Measurements from ENCODE around the gene TAS2R42.

TAS2R42 gene

DNA sequence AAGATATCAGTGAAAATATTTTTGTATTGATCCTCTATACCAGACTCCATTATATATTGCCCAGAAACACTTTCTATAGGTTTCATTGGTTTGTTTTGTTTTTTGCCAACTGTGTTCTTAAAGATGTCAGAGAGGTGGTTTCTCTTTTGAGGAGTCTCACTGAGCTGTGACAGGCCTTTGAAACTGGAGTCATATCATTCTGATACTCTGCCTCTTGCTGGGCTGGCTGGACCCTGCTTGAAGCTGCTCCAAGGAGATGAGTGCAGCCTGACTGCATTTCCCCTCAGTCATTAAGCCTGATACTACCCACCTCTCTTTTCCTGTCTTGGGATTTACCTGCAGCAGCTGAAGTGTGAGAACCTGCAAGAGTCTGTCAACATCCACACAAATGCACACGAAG lies 35.9 kb downstream of the TAS2R42 start:
- Histone ChIP-seq H2AK5ac (ENCODE audit: low read length, severe bottlenecking) (no peak overlapping the region), H3K4ac (ENCODE audit: low read depth in 1 of 2, low read length in 2 of 2) (no peak overlapping the region), H3K79me1 (replicated peaks; ENCODE audit: low read length, poor library complexity, severe bottlenecking) (peaks cover 12% of the 10 kb centered on the region), H3K4me1 (ENCODE audit: control insufficient read depth, insufficient read depth, low read depth, low read length) (no peaks in the 10 kb centered on the region), H3K9ac (ENCODE audit: low read length) (no peak overlapping the region), H2BK15ac (ENCODE audit: low read depth, poor library complexity, severe bottlenecking) (no peak overlapping the region), H3K27me3 (ENCODE audit: control insufficient read depth in 1 of 2, insufficient read depth in 1 of 2, low read length in 2 of 2) (no peaks in the 10 kb centered on the region), H2BK5ac (ENCODE audit: low read depth, low read length, poor library complexity, severe bottlenecking) (no peak overlapping the region), H3K23ac (ENCODE audit: low read length in 2 of 2) (no peak overlapping the region), H2BK12ac (ENCODE audit: low read length in 2 of 2) (no peak overlapping the region), H3K4me2 (ENCODE audit: low read length, poor library complexity, severe bottlenecking) (no peak overlapping the region), H3K4me3 (ENCODE audit: insufficient read depth in 1 of 2, low read depth in 1 of 2, low read length in 2 of 2) (no peak overlapping the region), H2AFZ (ENCODE audit: low read depth, low read length) (no peak overlapping the region), H3K9me3 (ENCODE audit: control insufficient read depth, low read length) (peaks cover 5% of the 10 kb centered on the region), H2BK120ac (ENCODE audit: low read depth, low read length) (no peak overlapping the region), H3K18ac (ENCODE audit: low read depth in 1 of 2, low read length in 2 of 2) (no peak overlapping the region), H3K14ac (ENCODE audit: low read length in 2 of 2) (no peak overlapping the region), H3K36me3 (ENCODE audit: control insufficient read depth in 1 of 2, insufficient read depth in 2 of 2, low read depth in 1 of 2, low read length in 2 of 2) (peaks cover 3 to 11% of the 10 kb centered on the region in 2 experiments), H4K8ac (ENCODE audit: low read length) (no peak overlapping the region), H4K91ac (ENCODE audit: low read length) (no peak overlapping the region), H3K27ac (ENCODE audit: low read length, poor library complexity, severe bottlenecking) (no peak overlapping the region)
- WGBS, result 100% methylated on average over 1 of the region's 1 CpG
- no peak for DNase-seq

DNA sequence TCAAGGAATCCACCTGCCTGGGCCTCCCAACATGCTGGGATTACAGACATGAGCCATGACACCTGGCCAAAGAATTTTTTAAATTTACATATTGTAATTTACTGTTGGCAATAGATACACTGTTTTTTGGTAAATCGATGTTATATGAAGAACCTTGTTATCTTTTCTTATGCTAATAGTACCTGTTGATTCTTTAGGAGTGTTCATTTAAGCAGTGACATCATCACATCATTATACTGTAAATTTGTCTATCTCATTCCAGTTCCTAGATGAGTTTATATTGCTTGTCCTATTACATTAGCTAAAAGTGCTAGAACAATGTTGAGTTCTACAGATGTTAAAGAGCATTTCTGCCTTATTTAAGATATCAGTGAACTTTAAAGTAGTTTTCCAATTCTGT lies 39.3 kb downstream of the TAS2R42 start:
- Histone ChIP-seq H3K18ac (ENCODE audit: low read depth in 1 of 2, low read length in 2 of 2) (no peak overlapping the region), H3K79me1 (replicated peaks; ENCODE audit: low read length, poor library complexity, severe bottlenecking) (peaks cover 18% of the 10 kb centered on the region), H2BK120ac (ENCODE audit: low read depth, low read length) (no peak overlapping the region), H3K14ac (ENCODE audit: low read length in 2 of 2) (no peak overlapping the region), H4K91ac (ENCODE audit: low read length) (no peak overlapping the region), H3K27ac (ENCODE audit: low read length, poor library complexity, severe bottlenecking) (no peak overlapping the region), H3K4ac (ENCODE audit: low read depth in 1 of 2, low read length in 2 of 2) (no peak overlapping the region), H2AK5ac (ENCODE audit: low read length, severe bottlenecking) (no peak overlapping the region), H3K27me3 (ENCODE audit: control insufficient read depth in 1 of 2, insufficient read depth in 1 of 2, low read length in 2 of 2) (no peaks in the 10 kb centered on the region), H2BK5ac (ENCODE audit: low read depth, low read length, poor library complexity, severe bottlenecking) (no peak overlapping the region), H2BK12ac (ENCODE audit: low read length in 2 of 2) (no peak overlapping the region), H2BK15ac (ENCODE audit: low read depth, poor library complexity, severe bottlenecking) (no peak overlapping the region), H3K23ac (ENCODE audit: low read length in 2 of 2) (no peak overlapping the region), H3K9ac (ENCODE audit: low read length) (no peak overlapping the region), H3K4me3 (ENCODE audit: insufficient read depth in 1 of 2, low read depth in 1 of 2, low read length in 2 of 2) (no peak overlapping the region), H2AFZ (ENCODE audit: low read depth, low read length) (no peak overlapping the region), H3K4me1 (ENCODE audit: control insufficient read depth, insufficient read depth, low read depth, low read length) (no peaks in the 10 kb centered on the region), H4K8ac (ENCODE audit: low read length) (no peak overlapping the region), H3K4me2 (ENCODE audit: low read length, poor library complexity, severe bottlenecking) (no peak overlapping the region), H3K36me3 (ENCODE audit: control insufficient read depth in 1 of 2, insufficient read depth in 2 of 2, low read depth in 1 of 2, low read length in 2 of 2) (peaks cover 5% of the 10 kb centered on the region in 2 experiments), H3K9me3 (ENCODE audit: control insufficient read depth, low read length) (peaks cover 5% of the 10 kb centered on the region)
- no CpG with 5 or more reads among the region's 1 CpG for WGBS
- no peak for DNase-seq

DNA sequence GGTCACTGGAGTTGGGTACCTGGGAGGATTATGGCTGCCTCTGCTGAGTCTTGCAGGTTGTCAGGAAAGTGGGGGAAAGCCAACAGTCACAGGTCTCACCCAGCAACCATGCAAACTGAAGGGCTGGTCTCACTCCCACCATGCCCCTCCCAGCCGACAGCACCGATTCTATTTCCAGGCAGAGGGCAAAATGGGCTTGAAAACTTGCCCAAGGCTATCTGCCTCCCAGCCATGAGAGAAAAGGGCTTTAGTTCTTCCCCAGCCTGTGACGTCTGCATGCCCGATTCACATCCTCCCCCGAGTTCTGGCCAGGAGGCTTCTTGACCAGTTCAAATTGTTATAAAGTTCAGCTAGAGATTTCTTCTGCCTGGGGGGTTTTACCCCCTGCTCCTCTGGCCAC lies 42.4 kb downstream of the TAS2R42 start:
- H3K4me2 ChIP-seq (ENCODE audit: low read length, poor library complexity, severe bottlenecking), result no peak overlapping the region
- H2AK5ac ChIP-seq (ENCODE audit: low read length, severe bottlenecking), result no peak overlapping the region
- H4K8ac ChIP-seq (ENCODE audit: low read length), result no peak overlapping the region
- H3K4me1 ChIP-seq (ENCODE audit: control insufficient read depth, insufficient read depth, low read depth, low read length), result no peaks in the 10 kb centered on the region
- no peak overlapping the region for H4K91ac ChIP-seq (ENCODE audit: low read length)
- no peak overlapping the region for H2BK15ac ChIP-seq (ENCODE audit: low read depth, poor library complexity, severe bottlenecking)
- no peak overlapping the region for H3K18ac ChIP-seq (ENCODE audit: low read depth in 1 of 2, low read length in 2 of 2)
- H3K9me3 ChIP-seq (ENCODE audit: control insufficient read depth, low read length), result no peaks in the 10 kb centered on the region
- H2BK5ac ChIP-seq (ENCODE audit: low read depth, low read length, poor library complexity, severe bottlenecking), result no peak overlapping the region
- H3K27me3 ChIP-seq (ENCODE audit: control insufficient read depth in 1 of 2, insufficient read depth in 1 of 2, low read length in 2 of 2), result no peaks in the 10 kb centered on the region
- peaks cover 2% of the 10 kb centered on the region in 2 experiments for H3K36me3 ChIP-seq (ENCODE audit: control insufficient read depth in 1 of 2, insufficient read depth in 2 of 2, low read depth in 1 of 2, low read length in 2 of 2)
- no peak overlapping the region for H3K14ac ChIP-seq (ENCODE audit: low read length in 2 of 2)
- peaks cover 17% of the 10 kb centered on the region for H3K79me1 ChIP-seq (replicated peaks; ENCODE audit: low read length, poor library complexity, severe bottlenecking)
- H2BK120ac ChIP-seq (ENCODE audit: low read depth, low read length), result no peak overlapping the region
- H3K27ac ChIP-seq (ENCODE audit: low read length, poor library complexity, severe bottlenecking), result no peak overlapping the region
- no peak overlapping the region for H3K9ac ChIP-seq (ENCODE audit: low read length)
- no peak overlapping the region for H2BK12ac ChIP-seq (ENCODE audit: low read length in 2 of 2)
- H2AFZ ChIP-seq (ENCODE audit: low read depth, low read length), result no peak overlapping the region
- WGBS, result 87% methylated on average over 5 of the region's 5 CpGs
- DNase-seq, result no peak
- no peak overlapping the region for H3K23ac ChIP-seq (ENCODE audit: low read length in 2 of 2)
- H3K4me3 ChIP-seq (ENCODE audit: insufficient read depth in 1 of 2, low read depth in 1 of 2, low read length in 2 of 2), result no peak overlapping the region
- H3K4ac ChIP-seq (ENCODE audit: low read depth in 1 of 2, low read length in 2 of 2), result no peak overlapping the region

DNA sequence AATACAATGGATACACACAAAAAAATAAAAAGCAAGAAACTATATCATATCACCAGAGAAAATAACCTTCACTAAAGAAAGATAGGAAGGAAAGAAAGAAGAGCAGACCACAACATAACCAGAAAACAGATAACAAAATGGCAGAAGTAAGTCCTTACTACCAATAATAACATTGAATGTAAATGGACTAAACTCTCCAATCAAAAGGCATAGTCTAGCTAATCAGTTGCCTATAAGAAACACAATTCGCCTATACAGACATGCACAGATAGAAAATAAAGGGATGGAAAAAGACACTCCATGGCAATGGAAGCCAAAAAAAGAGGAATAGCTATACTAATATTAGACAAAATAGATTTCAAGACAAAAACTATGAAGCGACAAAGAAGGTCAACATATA lies 43.4 kb downstream of the TAS2R42 start:
- H3K4me1 ChIP-seq (ENCODE audit: control insufficient read depth, insufficient read depth, low read depth, low read length), result peaks cover 2% of the 10 kb centered on the region
- no peak overlapping the region for H3K4ac ChIP-seq (ENCODE audit: low read depth in 1 of 2, low read length in 2 of 2)
- WGBS, result no CpG with 5 or more reads among the region's 2 CpGs

More for the DNA sequence above, 43.4 kb downstream of the TAS2R42 start:
- H3K23ac ChIP-seq (ENCODE audit: low read length in 2 of 2), result no peak overlapping the region
- H3K4me3 ChIP-seq (ENCODE audit: insufficient read depth in 1 of 2, low read depth in 1 of 2, low read length in 2 of 2), result no peak overlapping the region
- peaks cover 20% of the 10 kb centered on the region for H3K79me1 ChIP-seq (replicated peaks; ENCODE audit: low read length, poor library complexity, severe bottlenecking)
- no peak overlapping the region for H3K4me2 ChIP-seq (ENCODE audit: low read length, poor library complexity, severe bottlenecking)
- no peak overlapping the region for H3K27ac ChIP-seq (ENCODE audit: low read length, poor library complexity, severe bottlenecking)
- H2BK12ac ChIP-seq (ENCODE audit: low read length in 2 of 2), result no peak overlapping the region
- H3K18ac ChIP-seq (ENCODE audit: low read depth in 1 of 2, low read length in 2 of 2), result no peak overlapping the region
- no peak overlapping the region for H2AFZ ChIP-seq (ENCODE audit: low read depth, low read length)
- H4K8ac ChIP-seq (ENCODE audit: low read length), result no peak overlapping the region
- H3K9ac ChIP-seq (ENCODE audit: low read length), result no peak overlapping the region
- no peaks in the 10 kb centered on the region for H3K27me3 ChIP-seq (ENCODE audit: control insufficient read depth in 1 of 2, insufficient read depth in 1 of 2, low read length in 2 of 2)
- H3K14ac ChIP-seq (ENCODE audit: low read length in 2 of 2), result no peak overlapping the region
- no peak overlapping the region for H2AK5ac ChIP-seq (ENCODE audit: low read length, severe bottlenecking)
- DNase-seq, result no peak
- H2BK15ac ChIP-seq (ENCODE audit: low read depth, poor library complexity, severe bottlenecking), result no peak overlapping the region
- H3K36me3 ChIP-seq (ENCODE audit: control insufficient read depth in 1 of 2, insufficient read depth in 2 of 2, low read depth in 1 of 2, low read length in 2 of 2), result peaks cover 2% of the 10 kb centered on the region in 2 experiments
- H2BK5ac ChIP-seq (ENCODE audit: low read depth, low read length, poor library complexity, severe bottlenecking), result no peak overlapping the region
- no peaks in the 10 kb centered on the region for H3K9me3 ChIP-seq (ENCODE audit: control insufficient read depth, low read length)
- no peak overlapping the region for H4K91ac ChIP-seq (ENCODE audit: low read length)
- H2BK120ac ChIP-seq (ENCODE audit: low read depth, low read length), result no peak overlapping the region

All from mesenchymal stem cell (in vitro differentiated cells and primary cell).